BJ (cell line): ENCODE measurements around the gene HLA-DMB. TPM values are rescaled to one million over a fixed set of nuclear protein-coding genes. Genes with fewer than 3 reads are reported as not detected.

Source experiments
- CTCF ChIA-PET: fragments of 350-600 bp; formaldehyde crosslinking; extraction: SDS; loops from one replicate; lab custom pipeline; 2021; ENCODE audit warnings: antibody characterized with exemption, inconsistent platforms; lab: Yijun Ruan, JAX
- POLR2A ChIA-PET: fragments of 300-600 bp; sonication (Branson Sonifier 250); formaldehyde crosslinking; extraction: SDS; loops from one replicate; lab custom pipeline; 2021; ENCODE audit warnings: antibody characterized with exemption; lab: Charles Lee
- DNase-seq: peaks from one replicate; pipeline ENCODE4 v3.0.0-alpha.2; 2011; ENCODE audit warnings: low read depth
- H3K27me3 ChIP-seq: 2 replicates; pipeline ENCODE4 v1.6.0; 2011; ENCODE audit warnings: low read length; ENCODE audit not compliant: control insufficient read depth, insufficient read depth
- H3K36me3 ChIP-seq: 2 replicates; pipeline ENCODE4 v1.5.1; 2011; ENCODE audit warnings: low read length; ENCODE audit not compliant: control insufficient read depth, insufficient read depth
- H3K4me3 ChIP-seq: 2 replicates; pipeline ENCODE4 v1.5.1; 2011; ENCODE audit warnings: low read depth, mild to moderate bottlenecking, control low read depth, low read length
- CTCF ChIP-seq: IDR thresholded peaks from 2 replicates; pipeline ENCODE4 v1.5.1; 2011; ENCODE audit warnings: low read depth, mild to moderate bottlenecking, control low read depth, inconsistent platforms, low read length, moderate library complexity; ENCODE audit not compliant: insufficient read depth
- polyA plus RNA-seq: library from polyadenylated mRNA; depleted of rRNA; stranded (reverse); fragments of >200 nt; gene quantifications from 2 replicates; pipeline ENCODE4 v1.2.3, GENCODE V29; 2011

HLA-DMB gene
- polyA plus RNA-seq, 1 experiment, result not detected

- peaks cover 39% of the 10 kb centered on the region for H3K36me3 ChIP-seq
- no peak overlapping the region for H3K4me3 ChIP-seq
- no peak for DNase-seq
- POLR2A ChIA-PET, result interaction anchor here (0.9 to 1.1 kb wide), 2 partner anchors 8 to 91 kb away, joined by 4 read pairs; no protein-coding TSS in a partner anchor
- TF ChIP-seq CTCF, result no peak
- CTCF ChIA-PET, result interaction anchor here (0.7 to 3.5 kb wide), 6 partner anchors 8 to 94 kb away, joined by 3 to 18 read pairs (median 8); partner anchors contain the start of gene HLA-DMA
- no peaks in the 10 kb centered on the region for H3K27me3 ChIP-seq
These were observed 39.1 kb upstream of the HLA-DMB start for GRCh38 chr6:32979720-32980487.

- DNase-seq, result no peak
- no peak for TF ChIP-seq CTCF
- POLR2A ChIA-PET, result interaction anchor here (0.6 kb wide), 1 partner anchor 1237 kb away, joined by 6 read pairs; no protein-coding TSS in a partner anchor
- peaks cover 48% of the 10 kb centered on the region for H3K36me3 ChIP-seq
- no peaks in the 10 kb centered on the region for H3K27me3 ChIP-seq
- no peak overlapping the region for H3K4me3 ChIP-seq
- CTCF ChIA-PET, result interaction anchor here (0.6 to 3.0 kb wide), 7 partner anchors 11 to 270 kb away, joined by 3 to 11 read pairs (median 4); partner anchors contain the start of gene HLA-DMA
These were observed 37.1 kb upstream of the HLA-DMB start for GRCh38 chr6:32977953-32978324.

- DNase-seq, result no peak
- peaks cover 52% of the 10 kb centered on the region for H3K36me3 ChIP-seq
These were observed 36.6 kb upstream of the HLA-DMB start for GRCh38 chr6:32977272-32977952.

GRCh38 chr6:32976334-32977069 lies 35.7 kb upstream of the HLA-DMB start:
- H3K27me3 ChIP-seq, result no peaks in the 10 kb centered on the region
- ChIA-PET CTCF (interaction anchor here (0.7 to 3.0 kb wide), 4 partner anchors 23 to 121 kb away, joined by 3 to 11 read pairs (median 4); partner anchors contain the start of gene HLA-DMA), POLR2A (no interaction called here)
- H3K4me3 ChIP-seq, result no peak overlapping the region
- no peak for TF ChIP-seq CTCF
- no peak for DNase-seq
- H3K36me3 ChIP-seq, result peaks cover 54% of the 10 kb centered on the region

More at GRCh38 chr6:32977272-32977952, 36.6 kb upstream of the HLA-DMB start:
- Histone ChIP-seq H3K27me3 (no peaks in the 10 kb centered on the region), H3K4me3 (no peak overlapping the region)
- CTCF ChIA-PET, result interaction anchor here (0.6 to 3.0 kb wide), 6 partner anchors 12 to 271 kb away, joined by 3 to 11 read pairs (median 4); partner anchors contain the start of gene HLA-DMA
- no peak for TF ChIP-seq CTCF
- POLR2A ChIA-PET, result interaction anchor here (0.6 kb wide), 1 partner anchor 26 kb away, joined by 3 read pairs; no protein-coding TSS in a partner anchor
